Measurements from ENCODE around the gene POTEG.
"Not testable (repeated sequence)": the region's sequence is repeated elsewhere in the genome, so short reads cannot be mapped to it uniquely, and the experiment has no call there.

POTEG gene

DNA sequence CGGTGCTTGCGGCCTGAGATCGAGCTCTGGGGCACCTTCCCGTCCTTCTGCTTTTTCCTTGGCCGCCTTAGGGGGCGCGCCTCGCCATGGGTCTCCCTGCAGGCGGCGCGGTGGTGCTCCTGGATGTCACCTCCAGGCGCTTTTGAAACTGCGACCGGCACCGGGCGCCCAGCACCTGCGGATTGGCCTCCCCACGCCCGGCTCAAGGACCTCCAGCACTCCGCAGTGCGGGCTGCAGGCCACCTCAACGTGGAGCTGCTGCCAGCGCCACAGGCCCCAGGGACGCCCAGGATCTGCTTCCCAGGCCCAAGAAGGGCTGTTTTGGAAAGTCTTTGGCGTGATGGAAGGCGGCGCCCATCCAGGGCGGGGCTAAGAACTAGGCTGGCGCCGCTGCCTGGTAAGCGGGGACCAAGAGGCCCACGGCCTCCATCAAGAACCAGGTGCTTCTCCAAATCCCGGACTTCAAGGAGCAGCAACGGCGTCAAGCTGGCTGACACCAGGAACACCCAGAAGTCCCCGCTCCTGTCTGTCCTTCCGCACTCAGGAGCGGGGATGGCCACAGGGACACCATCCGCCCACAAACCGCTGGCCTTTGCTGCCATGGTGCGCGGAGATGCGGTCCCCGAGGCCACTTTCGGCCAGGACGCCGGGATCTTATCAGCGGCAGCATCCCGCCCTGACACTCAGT is 61.2 kb downstream of the POTEG start:
- not testable (repeated sequence) for DNase-seq

DNA sequence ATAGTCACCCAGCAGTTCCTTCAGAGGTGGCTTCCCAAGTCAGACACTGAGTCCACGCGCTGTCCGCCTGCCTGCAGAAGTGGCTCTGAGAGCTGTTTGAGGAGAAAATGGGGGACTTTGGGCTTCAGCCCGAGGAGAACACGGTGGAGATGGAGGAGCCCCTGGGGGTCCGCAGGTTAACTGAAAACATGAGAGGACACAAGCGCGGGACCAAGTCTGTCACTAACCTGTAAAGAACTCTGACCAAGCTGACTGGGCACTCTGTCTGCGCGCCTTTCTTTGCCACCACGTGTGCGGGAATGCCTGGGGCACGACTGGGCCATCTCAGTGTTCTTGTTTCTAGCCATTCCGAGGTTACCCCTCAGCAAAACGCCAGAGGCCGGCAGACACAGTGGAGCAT is 62.4 kb downstream of the POTEG start:
- not testable (repeated sequence) for DNase-seq

DNA sequence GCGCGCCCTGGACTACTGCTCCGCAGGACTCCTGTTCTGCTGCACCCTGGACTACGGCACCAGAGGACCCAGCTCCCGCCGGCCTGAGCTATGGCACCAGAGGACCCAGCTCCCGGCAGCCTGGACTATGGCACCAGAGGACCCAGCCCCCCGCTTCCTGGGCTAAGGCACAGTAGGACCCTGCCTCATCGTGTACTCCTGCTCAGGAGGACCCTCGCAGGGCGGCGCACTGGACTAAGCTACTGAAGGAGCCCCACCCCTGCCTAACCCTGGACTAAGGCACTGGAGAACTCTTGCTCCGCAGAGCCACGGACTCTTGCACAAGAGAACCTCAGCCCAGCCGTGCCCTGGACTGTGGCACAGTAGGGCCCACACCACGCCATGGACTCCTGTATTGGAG is 71.3 kb downstream of the POTEG start:
- not testable (repeated sequence) for DNase-seq

DNA sequence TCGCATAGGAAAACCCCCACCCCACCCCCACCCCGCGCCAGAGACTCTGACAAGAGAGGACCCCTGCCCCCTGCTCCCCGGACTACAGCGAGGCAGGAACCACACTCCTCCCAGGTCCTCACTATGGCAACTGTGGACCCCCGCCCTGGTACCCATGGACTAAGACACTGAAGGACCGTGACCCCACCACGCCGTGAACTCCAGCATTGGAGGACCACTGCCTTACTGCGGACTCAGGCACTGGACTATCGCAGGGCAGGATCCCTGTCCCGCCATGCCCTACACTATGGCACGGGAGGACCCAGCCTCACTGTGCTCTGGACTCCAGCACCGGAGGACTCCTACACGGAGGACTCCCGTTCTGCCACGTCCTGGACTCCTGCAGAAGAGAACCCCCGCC is 71.8 kb downstream of the POTEG start:
- not testable (repeated sequence) for DNase-seq

DNA sequence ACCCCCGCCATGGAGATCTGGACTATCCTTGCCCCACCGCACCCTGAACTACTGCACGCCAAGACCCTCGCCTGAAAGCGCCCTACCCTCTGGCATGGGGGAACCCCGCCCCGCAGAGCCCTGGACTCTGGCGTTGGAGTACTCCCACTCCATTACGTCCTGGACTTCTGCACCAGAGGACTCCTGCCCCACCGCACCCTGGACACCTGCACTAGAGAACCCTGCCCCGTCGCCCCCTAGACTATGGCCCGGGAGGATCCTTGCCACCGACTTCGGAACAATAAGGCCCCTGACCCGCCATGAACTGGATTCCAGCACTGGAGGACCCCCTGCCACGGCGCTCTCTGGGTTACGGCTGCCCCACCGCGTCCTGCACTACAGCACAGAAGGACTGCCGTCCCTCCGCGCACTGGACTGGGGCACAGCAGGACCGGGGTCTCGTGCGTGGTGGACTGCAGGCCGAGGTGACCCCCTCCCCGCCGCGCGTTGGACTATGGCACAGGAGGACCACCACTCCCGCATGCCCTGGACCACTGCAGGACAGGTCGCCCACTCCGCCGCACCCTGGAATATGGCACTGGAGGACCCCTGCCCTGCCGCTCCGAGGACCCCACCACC is 72.4 kb downstream of the POTEG start:
- DNase-seq: not testable (repeated sequence)

DNA sequence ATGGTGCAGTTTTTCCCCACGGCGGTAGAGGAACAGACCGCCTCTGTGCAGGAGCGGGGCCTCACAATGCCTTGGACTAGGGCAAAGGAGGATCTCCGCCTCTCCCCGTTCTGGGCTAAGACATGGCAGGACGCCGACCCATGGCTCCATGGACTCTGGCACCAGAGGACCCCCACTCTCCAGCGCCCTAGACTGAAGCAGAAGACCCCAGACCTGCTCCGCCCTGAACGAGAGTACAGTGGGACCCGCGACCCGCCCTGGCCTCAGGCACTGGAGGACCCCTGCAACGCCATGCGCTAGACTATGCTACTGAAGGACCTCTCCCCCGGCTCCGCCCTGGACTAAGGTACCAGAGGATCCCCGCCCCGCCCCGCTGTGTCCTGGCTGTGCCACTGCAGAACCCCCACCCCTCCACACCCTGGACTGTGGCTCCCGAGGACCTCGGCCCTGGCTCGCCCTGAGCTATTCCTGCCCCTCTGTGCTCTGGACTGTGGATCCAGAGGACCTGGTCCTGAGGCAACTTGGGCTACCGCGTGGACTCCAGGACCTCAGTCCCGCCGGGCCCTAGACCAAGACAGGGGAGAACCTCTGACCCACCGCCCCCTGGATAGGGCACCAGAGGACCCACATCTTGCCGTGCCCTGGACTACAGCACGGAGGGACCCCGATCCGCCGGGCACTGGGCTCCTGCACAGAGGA is 73.1 kb downstream of the POTEG start:
- not testable (repeated sequence) for DNase-seq
